Measurements from ENCODE around the gene WWC1. TPM values are rescaled to one million over a fixed set of nuclear protein-coding genes. Genes with fewer than 3 reads are reported as not detected.
A peak's percentile ranks its signal among the peaks of the same experiment; 100 is the strongest.

WWC1 gene
- total and polyA plus RNA-seq, 4 donors: 12.9 to 47.1 (median 29.4) TPM

DNA sequence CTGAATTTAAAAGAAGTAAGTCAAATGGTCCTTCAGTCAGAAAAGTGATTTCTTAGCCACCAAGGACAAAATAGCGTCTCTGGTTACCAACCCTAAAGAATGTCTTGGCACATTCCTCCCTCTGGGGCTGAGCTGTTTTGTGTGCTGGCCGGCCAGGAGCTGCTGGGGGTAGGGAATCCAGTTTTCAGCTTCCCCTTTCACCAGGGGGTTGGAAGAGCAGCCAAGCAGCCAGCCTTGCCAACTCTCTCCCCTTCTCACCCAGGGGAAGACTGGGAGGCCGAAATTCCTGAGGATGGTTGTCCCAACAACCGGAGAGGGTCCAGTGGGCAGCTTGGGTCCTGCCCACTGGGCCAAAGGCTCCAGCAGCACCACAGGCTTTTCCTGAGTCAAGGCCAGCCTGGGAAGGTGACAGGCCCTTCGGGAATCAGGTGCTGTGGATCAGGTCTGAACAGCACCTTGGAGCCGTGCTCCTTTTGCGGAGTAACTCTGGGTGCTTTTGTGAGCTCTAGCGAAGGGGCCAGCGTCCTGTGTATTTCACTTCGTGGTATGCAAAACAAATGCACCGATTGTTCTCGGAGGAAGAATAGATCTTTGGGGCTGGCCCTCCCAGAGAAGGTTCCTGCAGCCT, 4.2 kb downstream of the WWC1 start:
- Histone ChIP-seq H3K4me3 (ENCODE audit: low read depth, low read length) (no peak overlapping the region), H3K9me3 (ENCODE audit: control insufficient read depth, insufficient read depth, low read length) (no peaks in the 10 kb centered on the region), H3K27ac (ENCODE audit: low read depth, low read length) (peak overlapping the region; percentile 71), H3K36me3 (ENCODE audit: control insufficient read depth, insufficient read depth, low read length) (no peaks in the 10 kb centered on the region), H3K27me3 (ENCODE audit: control insufficient read depth, insufficient read depth, low read length) (peaks cover 6% of the 10 kb centered on the region), H3K4me1 (ENCODE audit: control insufficient read depth, insufficient read depth, low read length) (peaks cover 52% of the 10 kb centered on the region)
- WGBS (ENCODE audit: insufficient coverage): 23% methylated on average over 10 of the region's 12 CpGs
- peak in 5 of 6 donors; percentile 67 to 94 (median 78) for DNase-seq (ENCODE audit: low read depth in 4 of 6, low spot score in 6 of 6)

GRCh38 chr5:168296682-168297081, 5.2 kb downstream of the WWC1 start:
- WGBS (ENCODE audit: insufficient coverage): 100% methylated on average over 1 of the region's 2 CpGs
- H3K27ac ChIP-seq (ENCODE audit: low read depth, low read length): no peak overlapping the region

DNA sequence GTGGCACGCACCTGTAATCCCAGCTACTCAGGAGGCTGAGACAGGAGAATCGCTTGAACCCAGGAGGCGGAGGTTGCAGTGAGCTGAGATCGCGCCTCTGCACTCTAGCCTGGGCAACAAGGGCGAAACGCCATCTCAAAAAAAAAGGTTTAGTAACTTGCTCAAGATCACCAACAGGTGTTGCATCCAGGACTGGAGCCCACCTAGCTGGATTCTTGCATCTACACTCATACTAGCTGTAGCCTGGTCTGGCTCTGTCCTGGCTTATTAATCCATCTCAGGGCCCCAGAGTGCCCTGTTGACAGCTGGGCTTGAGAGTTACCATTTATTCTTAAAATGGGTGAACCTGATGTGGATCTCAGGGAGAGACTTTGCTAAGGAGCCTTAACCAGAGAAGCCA, 7.5 kb downstream of the WWC1 start:
- H3K4me1 ChIP-seq (ENCODE audit: control insufficient read depth, insufficient read depth, low read length): peaks cover 50% of the 10 kb centered on the region
- H3K27ac ChIP-seq (ENCODE audit: low read depth, low read length): no peak overlapping the region
- H3K36me3 ChIP-seq (ENCODE audit: control insufficient read depth, insufficient read depth, low read length): no peaks in the 10 kb centered on the region
- H3K27me3 ChIP-seq (ENCODE audit: control insufficient read depth, insufficient read depth, low read length): no peaks in the 10 kb centered on the region
- 95% methylated on average over 6 of the region's 7 CpGs for WGBS (ENCODE audit: insufficient coverage)
- no peaks in the 10 kb centered on the region for H3K9me3 ChIP-seq (ENCODE audit: control insufficient read depth, insufficient read depth, low read length)
- no peak for DNase-seq (ENCODE audit: low read depth in 4 of 6, low spot score in 6 of 6)
- H3K4me3 ChIP-seq (ENCODE audit: low read depth, low read length): no peak overlapping the region

More at GRCh38 chr5:168296682-168297081, 5.2 kb downstream of the WWC1 start:
- DNase-seq (ENCODE audit: low read depth in 4 of 6, low spot score in 6 of 6): no peak
- no peaks in the 10 kb centered on the region for H3K36me3 ChIP-seq (ENCODE audit: control insufficient read depth, insufficient read depth, low read length)
- peaks cover 56% of the 10 kb centered on the region for H3K4me1 ChIP-seq (ENCODE audit: control insufficient read depth, insufficient read depth, low read length)
- no peak overlapping the region for H3K4me3 ChIP-seq (ENCODE audit: low read depth, low read length)
- H3K27me3 ChIP-seq (ENCODE audit: control insufficient read depth, insufficient read depth, low read length): peaks cover 6% of the 10 kb centered on the region
- no peaks in the 10 kb centered on the region for H3K9me3 ChIP-seq (ENCODE audit: control insufficient read depth, insufficient read depth, low read length)

DNA sequence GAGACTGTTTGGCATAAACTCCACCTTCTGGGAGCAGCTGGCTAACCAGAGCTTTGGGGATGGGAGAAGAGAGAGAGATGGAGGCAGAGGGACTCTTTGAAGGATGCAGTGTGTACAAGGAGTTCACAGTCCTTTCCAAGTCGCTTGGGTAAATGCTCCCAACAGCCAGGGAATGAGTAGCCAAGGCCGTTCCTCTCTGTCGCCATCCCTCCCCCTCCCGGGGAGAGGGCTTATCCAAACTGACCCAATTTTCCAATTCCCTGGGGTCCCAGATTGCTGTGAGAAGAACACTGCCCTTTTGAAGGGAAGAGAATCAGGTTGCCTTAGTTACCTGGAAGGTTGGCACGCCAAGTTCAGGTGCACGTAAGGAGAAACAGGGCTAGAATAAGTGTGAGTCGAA, 7.9 kb downstream of the WWC1 start:
- Histone ChIP-seq H3K9me3 (ENCODE audit: control insufficient read depth, insufficient read depth, low read length) (no peaks in the 10 kb centered on the region), H3K27ac (ENCODE audit: low read depth, low read length) (peak overlapping the region; percentile 42), H3K36me3 (ENCODE audit: control insufficient read depth, insufficient read depth, low read length) (no peaks in the 10 kb centered on the region), H3K4me1 (ENCODE audit: control insufficient read depth, insufficient read depth, low read length) (peaks cover 50% of the 10 kb centered on the region), H3K27me3 (ENCODE audit: control insufficient read depth, insufficient read depth, low read length) (no peaks in the 10 kb centered on the region), H3K4me3 (ENCODE audit: low read depth, low read length) (no peak overlapping the region)
- 66% methylated on average over 4 of the region's 7 CpGs for WGBS (ENCODE audit: insufficient coverage)
- no peak for DNase-seq (ENCODE audit: low read depth in 4 of 6, low spot score in 6 of 6)

GRCh38 chr5:168300326-168301182, 9.1 kb downstream of the WWC1 start:
- peak in 2 of 6 donors; percentile 72 to 75 for DNase-seq (ENCODE audit: low read depth in 4 of 6, low spot score in 6 of 6)
- Histone ChIP-seq H3K9me3 (ENCODE audit: control insufficient read depth, insufficient read depth, low read length) (no peaks in the 10 kb centered on the region), H3K4me3 (ENCODE audit: low read depth, low read length) (no peak overlapping the region), H3K4me1 (ENCODE audit: control insufficient read depth, insufficient read depth, low read length) (peaks cover 46% of the 10 kb centered on the region), H3K27ac (ENCODE audit: low read depth, low read length) (peak overlapping the region; percentile 42), H3K27me3 (ENCODE audit: control insufficient read depth, insufficient read depth, low read length) (no peaks in the 10 kb centered on the region), H3K36me3 (ENCODE audit: control insufficient read depth, insufficient read depth, low read length) (no peaks in the 10 kb centered on the region)
- 22% methylated on average over 3 of the region's 11 CpGs for WGBS (ENCODE audit: insufficient coverage)

DNA sequence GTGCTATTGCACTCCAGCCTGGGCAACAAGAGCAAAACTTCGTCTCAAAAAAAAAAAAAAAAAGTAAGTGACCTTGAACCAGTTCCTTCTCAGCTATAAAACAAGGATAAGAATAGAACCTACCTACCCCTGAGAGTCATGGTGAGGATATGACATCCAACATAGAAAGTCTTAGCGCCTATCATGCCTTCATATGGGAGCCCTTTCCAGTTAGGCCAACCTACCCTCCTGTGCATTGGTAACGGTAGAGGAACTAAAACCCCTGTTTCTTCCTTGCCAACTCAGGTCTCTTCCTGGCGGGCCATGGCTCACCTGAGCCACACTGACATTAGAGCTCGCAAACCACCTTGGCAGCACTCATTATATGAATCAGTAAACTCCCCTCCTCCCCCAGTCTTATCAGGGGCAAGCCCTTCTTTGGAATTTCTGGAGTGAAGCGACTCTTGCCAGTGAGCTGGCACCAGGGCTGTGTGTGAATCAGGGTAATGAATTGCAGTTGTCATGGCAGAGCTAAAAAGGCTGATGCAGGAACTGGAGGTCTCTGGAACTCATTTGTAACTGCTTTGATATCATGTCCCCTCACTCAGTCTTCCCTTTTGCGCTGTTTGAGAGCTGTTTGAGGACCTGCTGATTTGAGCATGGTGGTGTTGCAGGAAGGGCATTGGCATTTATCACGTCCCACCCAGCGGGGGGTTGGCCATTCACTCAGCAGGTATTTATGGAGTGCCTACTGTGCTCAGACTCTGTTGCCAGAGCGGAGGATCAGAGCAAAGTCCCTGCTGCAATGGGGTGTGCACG, 10.3 kb downstream of the WWC1 start:
- H3K36me3 ChIP-seq (ENCODE audit: control insufficient read depth, insufficient read depth, low read length): no peaks in the 10 kb centered on the region
- no peak overlapping the region for H3K4me3 ChIP-seq (ENCODE audit: low read depth, low read length)
- peaks cover 40% of the 10 kb centered on the region for H3K4me1 ChIP-seq (ENCODE audit: control insufficient read depth, insufficient read depth, low read length)
- peak in 1 of 6 donors; percentile 70 for DNase-seq (ENCODE audit: low read depth in 4 of 6, low spot score in 6 of 6)
- H3K27me3 ChIP-seq (ENCODE audit: control insufficient read depth, insufficient read depth, low read length): no peaks in the 10 kb centered on the region
- H3K9me3 ChIP-seq (ENCODE audit: control insufficient read depth, insufficient read depth, low read length): no peaks in the 10 kb centered on the region
- H3K27ac ChIP-seq (ENCODE audit: low read depth, low read length): no peak overlapping the region
- 49% methylated on average over 9 of the region's 11 CpGs for WGBS (ENCODE audit: insufficient coverage)

DNA sequence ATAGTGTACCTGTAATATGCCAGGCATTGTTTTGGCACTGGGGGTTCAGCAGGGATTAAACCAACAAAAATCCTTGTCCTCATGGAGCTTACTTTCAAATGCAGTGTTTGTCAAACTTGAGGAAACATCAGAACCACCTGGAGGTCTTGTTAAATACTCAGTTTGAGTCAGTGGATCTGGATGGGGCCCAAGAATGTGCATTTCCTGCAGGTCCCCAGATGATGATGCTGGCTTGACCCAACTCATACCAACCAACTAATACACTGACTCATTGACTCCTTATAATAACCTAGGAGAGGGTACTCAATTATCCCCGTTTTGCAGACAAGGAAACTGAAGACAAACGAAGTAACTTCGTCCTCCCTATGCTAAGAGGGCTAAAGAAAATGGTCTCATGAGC, 11.3 kb downstream of the WWC1 start:
- peaks cover 40% of the 10 kb centered on the region for H3K4me1 ChIP-seq (ENCODE audit: control insufficient read depth, insufficient read depth, low read length)
- H3K36me3 ChIP-seq (ENCODE audit: control insufficient read depth, insufficient read depth, low read length): no peaks in the 10 kb centered on the region
- no peak overlapping the region for H3K4me3 ChIP-seq (ENCODE audit: low read depth, low read length)
- 94% methylated on average over 2 of the region's 3 CpGs for whole genome bisulfite sequencing (ENCODE audit: insufficient coverage)
- H3K9me3 ChIP-seq (ENCODE audit: control insufficient read depth, insufficient read depth, low read length): no peaks in the 10 kb centered on the region
- H3K27ac ChIP-seq (ENCODE audit: low read depth, low read length): no peak overlapping the region
- H3K27me3 ChIP-seq (ENCODE audit: control insufficient read depth, insufficient read depth, low read length): no peaks in the 10 kb centered on the region
- no peak for DNase-seq (ENCODE audit: low read depth in 4 of 6, low spot score in 6 of 6)

GRCh38 chr5:168303393-168304025, 12.1 kb downstream of the WWC1 start:
- 100% methylated on average over 2 of the region's 5 CpGs for WGBS (ENCODE audit: insufficient coverage)

GRCh38 chr5:168304349-168304748, 12.9 kb downstream of the WWC1 start:
- DNase-seq (ENCODE audit: low read depth in 4 of 6, low spot score in 6 of 6): no peak
- Histone ChIP-seq H3K27ac (ENCODE audit: low read depth, low read length) (no peak overlapping the region), H3K36me3 (ENCODE audit: control insufficient read depth, insufficient read depth, low read length) (no peaks in the 10 kb centered on the region), H3K9me3 (ENCODE audit: control insufficient read depth, insufficient read depth, low read length) (no peaks in the 10 kb centered on the region), H3K4me3 (ENCODE audit: low read depth, low read length) (no peak overlapping the region), H3K4me1 (ENCODE audit: control insufficient read depth, insufficient read depth, low read length) (peaks cover 32% of the 10 kb centered on the region), H3K27me3 (ENCODE audit: control insufficient read depth, insufficient read depth, low read length) (no peaks in the 10 kb centered on the region)
- WGBS (ENCODE audit: insufficient coverage): 90% methylated on average over 2 of the region's 2 CpGs

More at GRCh38 chr5:168303393-168304025, 12.1 kb downstream of the WWC1 start:
- no peaks in the 10 kb centered on the region for H3K27me3 ChIP-seq (ENCODE audit: control insufficient read depth, insufficient read depth, low read length)
- no peak overlapping the region for H3K27ac ChIP-seq (ENCODE audit: low read depth, low read length)
- H3K9me3 ChIP-seq (ENCODE audit: control insufficient read depth, insufficient read depth, low read length): no peaks in the 10 kb centered on the region
- H3K4me3 ChIP-seq (ENCODE audit: low read depth, low read length): no peak overlapping the region
- H3K36me3 ChIP-seq (ENCODE audit: control insufficient read depth, insufficient read depth, low read length): no peaks in the 10 kb centered on the region
- no peak for DNase-seq (ENCODE audit: low read depth in 4 of 6, low spot score in 6 of 6)
- peaks cover 40% of the 10 kb centered on the region for H3K4me1 ChIP-seq (ENCODE audit: control insufficient read depth, insufficient read depth, low read length)

All from spinal cord (tissue), 10 donors.